Omental fat pad (tissue), 4 donors: ENCODE data around the gene ENO4. TPM values are rescaled to one million over a fixed set of nuclear protein-coding genes. Genes with fewer than 3 reads are reported as not detected.

Experiments used
- ATAC-seq: fragments of 150-250 bp; one replicate; pipeline ENCODE4 v1.9.1; 2016; ENCODE audit warnings: mild to moderate bottlenecking, moderate library complexity; ENCODE audit not compliant: low FRiP score
- DNase-seq: peaks from one replicate; pipeline ENCODE4 v3.0.0-alpha.2; 2019; ENCODE audit warnings: low spot score
- total RNA-seq, 4 donors: library from RNA; depleted of rRNA; stranded (reverse); fragments of >200 nt; gene quantifications; one replicate each; pipeline ENCODE4 v1.1.0, GENCODE V29; 2016
- TF ChIP-seq, protein P1 (sequence below), 3 donors: fragments of 450-650 bp; IDR thresholded peaks; one replicate each; pipeline ENCODE4 v1.5.1; 2016 to 2017; ENCODE audit warnings: antibody characterized with exemption in 3 of 3, mild to moderate bottlenecking in 3 of 3, moderate library complexity in 2 of 3

Gene ENO4
- total RNA-seq, 4 donors from 2014 or later = 0.46 to 4.3 TPM; not detected in 2

DNA sequence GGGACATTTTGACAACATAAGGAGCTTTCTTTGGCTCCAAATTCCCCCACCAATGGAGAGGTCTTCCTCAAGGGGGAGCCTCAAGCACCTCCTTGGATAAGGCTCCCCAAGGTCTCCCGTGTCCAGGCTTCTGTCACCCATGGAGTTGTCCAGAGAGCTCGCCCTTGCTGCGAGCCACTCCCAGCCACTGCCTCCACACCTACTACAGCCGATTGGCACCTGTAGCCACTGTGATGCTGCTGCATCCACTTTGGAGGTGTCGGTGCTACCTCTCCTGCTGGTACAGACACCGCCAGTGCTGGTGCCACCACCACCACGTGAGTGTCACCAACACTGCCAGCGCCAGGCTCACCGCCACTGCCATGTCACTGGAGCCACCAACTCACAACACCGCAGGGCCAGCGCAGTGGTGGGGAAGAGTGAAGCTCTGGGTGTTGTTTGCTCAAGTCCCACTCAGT, 22.1 kb upstream of the ENO4 start:
- DNase-seq = no peak
- ATAC-seq = peak; percentile 28
- TF ChIP-seq, protein P1, sequence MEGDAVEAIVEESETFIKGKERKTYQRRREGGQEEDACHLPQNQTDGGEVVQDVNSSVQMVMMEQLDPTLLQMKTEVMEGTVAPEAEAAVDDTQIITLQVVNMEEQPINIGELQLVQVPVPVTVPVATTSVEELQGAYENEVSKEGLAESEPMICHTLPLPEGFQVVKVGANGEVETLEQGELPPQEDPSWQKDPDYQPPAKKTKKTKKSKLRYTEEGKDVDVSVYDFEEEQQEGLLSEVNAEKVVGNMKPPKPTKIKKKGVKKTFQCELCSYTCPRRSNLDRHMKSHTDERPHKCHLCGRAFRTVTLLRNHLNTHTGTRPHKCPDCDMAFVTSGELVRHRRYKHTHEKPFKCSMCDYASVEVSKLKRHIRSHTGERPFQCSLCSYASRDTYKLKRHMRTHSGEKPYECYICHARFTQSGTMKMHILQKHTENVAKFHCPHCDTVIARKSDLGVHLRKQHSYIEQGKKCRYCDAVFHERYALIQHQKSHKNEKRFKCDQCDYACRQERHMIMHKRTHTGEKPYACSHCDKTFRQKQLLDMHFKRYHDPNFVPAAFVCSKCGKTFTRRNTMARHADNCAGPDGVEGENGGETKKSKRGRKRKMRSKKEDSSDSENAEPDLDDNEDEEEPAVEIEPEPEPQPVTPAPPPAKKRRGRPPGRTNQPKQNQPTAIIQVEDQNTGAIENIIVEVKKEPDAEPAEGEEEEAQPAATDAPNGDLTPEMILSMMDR (IDR thresholded peaks at IDR 0.05) = no peak

DNA sequence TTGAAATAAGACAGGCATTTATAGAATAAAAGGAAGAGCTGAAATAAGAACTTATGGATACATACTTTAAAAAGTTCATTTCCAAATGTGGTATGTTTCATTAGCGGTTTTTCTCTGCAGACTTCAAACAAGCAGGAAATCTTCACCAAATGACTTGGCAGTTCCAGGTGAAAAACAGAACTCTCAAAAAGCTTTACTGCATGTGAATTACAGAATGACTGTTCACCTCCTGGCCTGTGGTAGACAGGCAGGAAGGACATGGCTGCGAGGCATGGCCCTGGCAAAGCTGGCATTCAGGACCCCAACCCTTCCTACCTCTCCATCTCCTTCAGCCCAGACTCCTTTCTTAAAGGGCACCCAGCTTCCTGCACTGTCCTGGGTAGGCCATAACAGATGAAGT, 21.2 kb upstream of the ENO4 start:
- ATAC-seq (no peak), DNase-seq (no peak)
- TF ChIP-seq, protein P1 (IDR thresholded peaks at IDR 0.05) = no peak

- DNase-seq = no peak
- ATAC-seq = no peak
- TF ChIP-seq, protein P1 (IDR thresholded peaks at IDR 0.05) = no peak
These were observed 19.6 kb upstream of the ENO4 start for GRCh38 chr10:116829711-116830110.

GRCh38 chr10:116831086-116831485, 18.2 kb upstream of the ENO4 start:
- TF ChIP-seq, protein P1 (IDR thresholded peaks at IDR 0.05) = no peak
- DNase-seq = no peak
- no peak for ATAC-seq

DNA sequence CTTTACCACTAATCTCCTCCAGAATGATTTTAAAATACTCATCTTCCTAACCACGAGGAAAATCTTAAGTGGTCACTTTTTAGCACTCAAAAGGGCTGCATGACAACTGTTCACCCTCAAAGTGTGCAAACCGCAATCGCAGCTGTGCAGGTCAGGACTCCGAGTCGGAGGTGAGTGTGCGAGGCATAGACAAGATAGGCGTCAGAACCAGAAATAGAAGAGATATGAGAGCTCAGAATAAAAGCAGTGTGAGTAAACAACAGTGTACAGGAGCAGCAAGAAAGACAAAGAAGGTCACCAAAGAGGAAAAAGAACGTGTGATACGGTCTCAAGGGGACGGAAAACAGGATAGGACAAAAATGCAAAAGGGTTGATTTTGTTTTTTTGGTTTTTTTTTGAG, 17.5 kb upstream of the ENO4 start:
- TF ChIP-seq, protein P1 (IDR thresholded peaks at IDR 0.05) = no peak
- ATAC-seq = no peak

GRCh38 chr10:116833986-116834985, 15.0 kb upstream of the ENO4 start:
- ATAC-seq = no peak
- TF ChIP-seq, protein P1 (IDR thresholded peaks at IDR 0.05) = no peak
- DNase-seq = no peak

More for the DNA sequence above, 17.5 kb upstream of the ENO4 start:
- no peak for DNase-seq
